Kidney (tissue), 14 donors: ENCODE results near the gene EIF5A. TPM values are rescaled to one million over a fixed set of nuclear protein-coding genes. Genes with fewer than 3 reads are reported as not detected.

ENCODE experiments used
- DNase-seq, 5 donors: peaks; one replicate each; pipeline ENCODE4 v3.0.0-alpha.2; 2013 to 2020
- FAIRE-seq: peaks from 2 replicates; lab custom pipeline; 2012; peaks lifted over from hg19 to GRCh38; lab: Jason Lieb, UNC
- H3K27ac ChIP-seq, 2 donors: one replicate each; pipeline ENCODE4 v1.7.0; 2013; ENCODE audit warnings: low read depth in 2 of 2, low read length in 2 of 2, inconsistent platforms in 1 of 2
- H3K27me3 ChIP-seq: one replicate; pipeline ENCODE4 v1.7.1; 2013; ENCODE audit warnings: low read length, inconsistent platforms; ENCODE audit not compliant: control insufficient read depth, insufficient read depth
- H3K36me3 ChIP-seq, 3 donors: one replicate each; pipeline versions ENCODE4 v1.7.0 to v1.7.1; 2013; ENCODE audit warnings: low read length in 3 of 3, control low read depth in 1 of 3, inconsistent platforms in 1 of 3; ENCODE audit not compliant: insufficient read depth in 3 of 3, control insufficient read depth in 2 of 3
- H3K4me1 ChIP-seq, 3 donors: one replicate each; pipeline versions ENCODE4 v1.7.0 to v1.7.1; 2013; ENCODE audit warnings: low read length in 3 of 3, inconsistent platforms in 1 of 3, low read depth in 1 of 3; ENCODE audit not compliant: control insufficient read depth in 2 of 3, insufficient read depth in 2 of 3
- H3K4me3 ChIP-seq, 3 donors: one replicate each; pipeline versions ENCODE4 v1.7.0 to v1.8.1; 2013; ENCODE audit warnings: low read length in 3 of 3, control low read depth in 1 of 3, inconsistent platforms in 1 of 3
- H3K9ac ChIP-seq, 3 donors: one replicate each; pipeline versions ENCODE4 v1.7.0 to v1.7.1; 2013; ENCODE audit warnings: low read length in 3 of 3, control low read depth in 1 of 3, inconsistent platforms in 1 of 3
- H3K9me3 ChIP-seq, 3 donors: one replicate each; pipeline versions ENCODE4 v1.7.0 to v1.7.1; 2013; ENCODE audit warnings: low read length in 3 of 3, control low read depth in 1 of 3, inconsistent platforms in 1 of 3; ENCODE audit not compliant: control insufficient read depth in 2 of 3, insufficient read depth in 1 of 3
- intact Hi-C: fragments of 100-400 bp; cut with DNase I; formaldehyde crosslinking; loops from one replicate; pipeline ENCODE4 v1.11.1; 2022
- polyA plus RNA-seq: library from polyadenylated mRNA; stranded (reverse); fragments of 350-450 nt; fragmentation: Illumina TruSeq; extraction: RNeasy Lipid Tissue Mini Kit (QIAGEN cat#74804); gene quantifications from one replicate; pipeline ENCODE4 v1.2.3, GENCODE V29; 2014; ENCODE audit warnings: low read depth, low replicate concordance; ENCODE audit not compliant: insufficient read depth
- total RNA-seq: library from RNA; stranded (reverse); fragmentation: NEBNext Ultra II Directional; extraction: Animal tissue kit (Norgen Biotek cat#: 25700); gene quantifications from one replicate; pipeline ENCODE4 v1.2.1, GENCODE V29; 2021
- TF ChIP-seq, protein P1 (sequence below): IDR thresholded peaks from 3 replicates; pipeline ENCODE4 v1.5.1; 2012; ENCODE audit warnings: mild to moderate bottlenecking, moderate library complexity, borderline replicate concordance; ENCODE audit not compliant: insufficient read depth; ENCODE audit errors: extremely low read depth
- donor health status: control.
- donor health status: control.
- donor health status: control.
- donor health status: control.
- donor health status: control.
- donor health status: DM: yes; HTN: yes; CAD: no.
- donor health status: Normal renal cell carcinoma (clear cell type).

The EIF5A gene
- total and polyA plus RNA-seq, 2 donors from 2014 or later, result 306 to 434 TPM

DNA sequence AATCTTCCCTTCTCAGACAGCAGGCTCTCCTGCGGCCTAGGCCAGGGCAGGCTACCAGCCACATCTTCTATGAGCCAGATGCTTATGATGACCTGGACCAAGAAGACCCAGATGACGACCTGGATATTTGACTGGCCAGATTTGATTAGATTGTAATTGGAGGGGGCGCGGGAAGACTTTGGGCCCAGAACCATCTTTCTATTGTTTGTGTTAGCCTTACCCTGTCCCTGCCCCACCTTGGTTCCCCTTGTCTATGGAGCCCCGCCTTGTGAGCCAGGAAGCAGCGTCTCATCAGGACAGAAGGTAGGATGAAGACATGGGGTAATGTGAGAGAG, 47.9 kb upstream of the EIF5A start:
- H3K9ac ChIP-seq, result no peak overlapping the region
- H3K4me3 ChIP-seq, result peak overlapping the region in 1 of 3 donors; percentile 26
- no peaks in the 10 kb centered on the region for H3K27me3 ChIP-seq
- TF ChIP-seq, protein P1, sequence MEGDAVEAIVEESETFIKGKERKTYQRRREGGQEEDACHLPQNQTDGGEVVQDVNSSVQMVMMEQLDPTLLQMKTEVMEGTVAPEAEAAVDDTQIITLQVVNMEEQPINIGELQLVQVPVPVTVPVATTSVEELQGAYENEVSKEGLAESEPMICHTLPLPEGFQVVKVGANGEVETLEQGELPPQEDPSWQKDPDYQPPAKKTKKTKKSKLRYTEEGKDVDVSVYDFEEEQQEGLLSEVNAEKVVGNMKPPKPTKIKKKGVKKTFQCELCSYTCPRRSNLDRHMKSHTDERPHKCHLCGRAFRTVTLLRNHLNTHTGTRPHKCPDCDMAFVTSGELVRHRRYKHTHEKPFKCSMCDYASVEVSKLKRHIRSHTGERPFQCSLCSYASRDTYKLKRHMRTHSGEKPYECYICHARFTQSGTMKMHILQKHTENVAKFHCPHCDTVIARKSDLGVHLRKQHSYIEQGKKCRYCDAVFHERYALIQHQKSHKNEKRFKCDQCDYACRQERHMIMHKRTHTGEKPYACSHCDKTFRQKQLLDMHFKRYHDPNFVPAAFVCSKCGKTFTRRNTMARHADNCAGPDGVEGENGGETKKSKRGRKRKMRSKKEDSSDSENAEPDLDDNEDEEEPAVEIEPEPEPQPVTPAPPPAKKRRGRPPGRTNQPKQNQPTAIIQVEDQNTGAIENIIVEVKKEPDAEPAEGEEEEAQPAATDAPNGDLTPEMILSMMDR, result no peak
- DNase-seq, result no peak
- intact Hi-C loops, result no loop called here
- no peak for FAIRE-seq
- no peaks in the 10 kb centered on the region for H3K9me3 ChIP-seq
- H3K4me1 ChIP-seq, result peaks cover 0 to 21% (median 3%) of the 10 kb centered on the region in 3 donors
- H3K36me3 ChIP-seq, result peaks cover 0 to 13% (median 7%) of the 10 kb centered on the region in 3 donors
- H3K27ac ChIP-seq, result peak overlapping the region; percentile 51 to 76

GRCh38 chr17:7260151-7260550, 47.3 kb upstream of the EIF5A start:
- no peak for DNase-seq
- peaks cover 0 to 21% (median 3%) of the 10 kb centered on the region in 3 donors for H3K4me1 ChIP-seq
- no peaks in the 10 kb centered on the region for H3K9me3 ChIP-seq
- FAIRE-seq, result no peak
- peak overlapping the region; percentile 72 to 89 for H3K27ac ChIP-seq
- peak overlapping the region in 1 of 3 donors; percentile 91 for H3K9ac ChIP-seq
- no peaks in the 10 kb centered on the region for H3K27me3 ChIP-seq
- H3K36me3 ChIP-seq, result peaks cover 0 to 8% (median 7%) of the 10 kb centered on the region in 3 donors
- TF ChIP-seq, protein P1, result no peak
- intact Hi-C loops, result no loop called here
- peak overlapping the region in 2 of 3 donors; percentile 53 to 74 for H3K4me3 ChIP-seq

- intact Hi-C loops, result no loop called here
- H3K4me3 ChIP-seq, result peak overlapping the region; percentile 33 to 74 (median 53)
- H3K27me3 ChIP-seq, result no peaks in the 10 kb centered on the region
- H3K9ac ChIP-seq, result peak overlapping the region in 2 of 3 donors; percentile 41 to 91
- no peak for FAIRE-seq
- peak; percentile 60 to 94 (median 77) for DNase-seq
- peaks cover 0 to 21% (median 3%) of the 10 kb centered on the region in 3 donors for H3K4me1 ChIP-seq
- TF ChIP-seq, protein P1, result no peak
- H3K36me3 ChIP-seq, result peaks cover 0 to 8% (median 7%) of the 10 kb centered on the region in 3 donors
- H3K27ac ChIP-seq, result peak overlapping the region; percentile 89
- H3K9me3 ChIP-seq, result no peaks in the 10 kb centered on the region
Measured at GRCh38 chr17:7260651-7261378, 46.6 kb upstream of the EIF5A start.
